Ascending aorta (tissue), 2 donors: ENCODE measurements around the gene EIPR1. TPM values are rescaled to one million over a fixed set of nuclear protein-coding genes. Genes with fewer than 3 reads are reported as not detected.

Source experiments
- DNase-seq, 2 donors: peaks; one replicate each; pipeline ENCODE4 v3.0.0-alpha.2; 2019; ENCODE audit warnings: low spot score in 2 of 2
- H3K27ac ChIP-seq, 2 donors: fragments of 200-600 bp; sonication (generic); one replicate each; pipeline ENCODE4 v1.5.1; 2016 to 2017; ENCODE audit warnings: mild to moderate bottlenecking in 1 of 2
- H3K27me3 ChIP-seq: fragments of 200-600 bp; sonication (generic); one replicate; pipeline ENCODE4 v1.5.1; 2017
- H3K36me3 ChIP-seq, 2 donors: fragments of 200-600 bp; sonication (generic); one replicate each; pipeline ENCODE4 v1.5.1; 2016
- H3K4me1 ChIP-seq, 2 donors: fragments of 200-600 bp; sonication (generic); one replicate each; pipeline ENCODE4 v1.5.1; 2016 to 2017; ENCODE audit warnings: mild to moderate bottlenecking in 1 of 2
- H3K4me3 ChIP-seq, 2 donors: fragments of 200-600 bp; sonication (generic); one replicate each; pipeline ENCODE4 v1.5.1; 2016 to 2017; ENCODE audit warnings: mild to moderate bottlenecking in 1 of 2
- H3K9me3 ChIP-seq, 2 donors: fragments of 200-600 bp; sonication (generic); one replicate each; pipeline ENCODE4 v1.5.1; 2016
- intact Hi-C: fragments of 100-400 bp; cut with DNase I; formaldehyde crosslinking; loops from one replicate; pipeline ENCODE4 v1.15.1; 2023
- total RNA-seq: library from RNA; depleted of rRNA; stranded (reverse); fragments of >200 nt; gene quantifications from one replicate; pipeline ENCODE4 v1.1.0, GENCODE V29; 2016
- TF ChIP-seq, protein P1 (sequence below), 3 experiments: fragments of 200-600 bp in 2 of 3; fragments of 450-650 bp in 1 of 3; sonication (generic) in 2 of 3; IDR thresholded peaks; one replicate each; pipeline ENCODE4 v1.5.1; 2016 to 2019; ENCODE audit warnings: antibody characterized with exemption in 3 of 3, mild to moderate bottlenecking in 1 of 3, moderate library complexity in 1 of 3

EIPR1 gene
- total RNA-seq, 1 donor from 2014 or later = 14.5 TPM

- peaks cover 8 to 16% of the 10 kb centered on the region in 2 donors for H3K36me3 ChIP-seq
- H3K4me1 ChIP-seq = no peaks in the 10 kb centered on the region
- H3K9me3 ChIP-seq = no peaks in the 10 kb centered on the region
- no peaks in the 10 kb centered on the region for H3K27me3 ChIP-seq
- no peak overlapping the region for H3K27ac ChIP-seq
- intact Hi-C loops = no loop called here
- DNase-seq = no peak
- H3K4me3 ChIP-seq = no peak overlapping the region
- TF ChIP-seq, protein P1, sequence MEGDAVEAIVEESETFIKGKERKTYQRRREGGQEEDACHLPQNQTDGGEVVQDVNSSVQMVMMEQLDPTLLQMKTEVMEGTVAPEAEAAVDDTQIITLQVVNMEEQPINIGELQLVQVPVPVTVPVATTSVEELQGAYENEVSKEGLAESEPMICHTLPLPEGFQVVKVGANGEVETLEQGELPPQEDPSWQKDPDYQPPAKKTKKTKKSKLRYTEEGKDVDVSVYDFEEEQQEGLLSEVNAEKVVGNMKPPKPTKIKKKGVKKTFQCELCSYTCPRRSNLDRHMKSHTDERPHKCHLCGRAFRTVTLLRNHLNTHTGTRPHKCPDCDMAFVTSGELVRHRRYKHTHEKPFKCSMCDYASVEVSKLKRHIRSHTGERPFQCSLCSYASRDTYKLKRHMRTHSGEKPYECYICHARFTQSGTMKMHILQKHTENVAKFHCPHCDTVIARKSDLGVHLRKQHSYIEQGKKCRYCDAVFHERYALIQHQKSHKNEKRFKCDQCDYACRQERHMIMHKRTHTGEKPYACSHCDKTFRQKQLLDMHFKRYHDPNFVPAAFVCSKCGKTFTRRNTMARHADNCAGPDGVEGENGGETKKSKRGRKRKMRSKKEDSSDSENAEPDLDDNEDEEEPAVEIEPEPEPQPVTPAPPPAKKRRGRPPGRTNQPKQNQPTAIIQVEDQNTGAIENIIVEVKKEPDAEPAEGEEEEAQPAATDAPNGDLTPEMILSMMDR (IDR thresholded peaks at IDR 0.05) = no peak
Measured at GRCh38 chr2:3194828-3195227, 182.8 kb downstream of the EIPR1 start.

GRCh38 chr2:3193443-3194330, 183.9 kb downstream of the EIPR1 start:
- no peaks in the 10 kb centered on the region for H3K4me1 ChIP-seq
- DNase-seq = no peak
- H3K27ac ChIP-seq = no peak overlapping the region
- TF ChIP-seq, protein P1 (IDR thresholded peaks at IDR 0.05) = no peak
- intact Hi-C loops = no loop called here
- H3K36me3 ChIP-seq = peaks cover 8 to 26% of the 10 kb centered on the region in 2 donors
- H3K9me3 ChIP-seq = no peaks in the 10 kb centered on the region
- H3K27me3 ChIP-seq = no peaks in the 10 kb centered on the region
- no peak overlapping the region for H3K4me3 ChIP-seq

- DNase-seq = no peak
- H3K27ac ChIP-seq = no peak overlapping the region
- H3K36me3 ChIP-seq = peaks cover 8 to 31% of the 10 kb centered on the region in 2 donors
- no peak overlapping the region for H3K4me3 ChIP-seq
- no peaks in the 10 kb centered on the region for H3K27me3 ChIP-seq
- H3K9me3 ChIP-seq = no peaks in the 10 kb centered on the region
- TF ChIP-seq, protein P1 (IDR thresholded peaks at IDR 0.05) = no peak
- no peaks in the 10 kb centered on the region for H3K4me1 ChIP-seq
- intact Hi-C loops = no loop called here
Measured at GRCh38 chr2:3192920-3193319, 184.7 kb downstream of the EIPR1 start.

GRCh38 chr2:3192281-3192818, 185.3 kb downstream of the EIPR1 start:
- TF ChIP-seq, protein P1 (IDR thresholded peaks at IDR 0.05) = no peak
- intact Hi-C loops = no loop called here
- no peak for DNase-seq
- H3K27ac ChIP-seq = no peak overlapping the region
- H3K27me3 ChIP-seq = no peaks in the 10 kb centered on the region
- H3K9me3 ChIP-seq = no peaks in the 10 kb centered on the region
- H3K4me1 ChIP-seq = no peaks in the 10 kb centered on the region
- H3K4me3 ChIP-seq = no peak overlapping the region
- H3K36me3 ChIP-seq = peaks cover 8 to 31% of the 10 kb centered on the region in 2 donors

DNA sequence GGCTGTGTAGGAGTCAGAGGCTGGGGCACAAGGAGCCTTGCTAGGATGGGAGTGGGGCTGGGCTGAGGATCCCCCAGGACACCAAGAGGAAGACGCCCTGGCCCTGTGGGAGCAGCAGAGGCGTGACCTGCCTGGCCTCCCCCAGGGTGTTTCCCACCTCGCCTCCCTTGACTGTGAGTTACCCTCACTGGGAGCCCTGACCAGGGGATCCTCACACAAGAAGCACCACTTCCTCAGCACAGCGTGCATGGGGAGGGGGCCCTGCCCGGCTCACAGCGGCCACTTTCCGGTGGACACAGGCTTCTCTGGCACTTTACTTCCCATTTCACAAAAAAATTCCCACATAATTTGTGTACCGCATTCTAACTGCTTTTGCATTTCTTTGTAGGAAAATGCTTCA, 187.7 kb downstream of the EIPR1 start:
- no peak overlapping the region for H3K27ac ChIP-seq
- no peaks in the 10 kb centered on the region for H3K9me3 ChIP-seq
- no peaks in the 10 kb centered on the region for H3K27me3 ChIP-seq
- intact Hi-C loops = no loop called here
- no peak for DNase-seq
- H3K4me1 ChIP-seq = no peaks in the 10 kb centered on the region
- H3K36me3 ChIP-seq = peaks cover 8 to 31% of the 10 kb centered on the region in 2 donors
- TF ChIP-seq, protein P1 (IDR thresholded peaks at IDR 0.05) = no peak
- no peak overlapping the region for H3K4me3 ChIP-seq
